Smooth muscle cell (in vitro differentiated cells): ENCODE measurements around the gene RBPJ. TPM values are rescaled to one million over a fixed set of nuclear protein-coding genes. Genes with fewer than 3 reads are reported as not detected.
"Not testable (repeated sequence)": the region's sequence is repeated elsewhere in the genome, so short reads cannot be mapped to it uniquely, and the experiment has no call there.

Source experiments
- DNase-seq: peaks from one replicate; lab custom pipeline; 2025; ENCODE audit not compliant: unreplicated experiment; lab: John Stamatoyannopoulos, UW
- H2AFZ ChIP-seq: fragments of 200-600 bp; sonication (generic); 2 replicates; pipeline ENCODE4 v1.6.0; 2016; ENCODE audit warnings: antibody characterized with exemption, low read depth, mild to moderate bottlenecking
- H3F3A ChIP-seq: fragments of 200-600 bp; sonication (generic); 2 replicates; pipeline ENCODE4 v1.6.0; 2017; ENCODE audit warnings: antibody characterized with exemption, low read depth
- H3K27ac ChIP-seq: fragments of 200-600 bp; sonication (generic); 2 replicates; pipeline ENCODE4 v1.5.1; 2016; ENCODE audit warnings: low read depth, mild to moderate bottlenecking
- H3K27me3 ChIP-seq: fragments of 200-600 bp; sonication (generic); 2 replicates; pipeline ENCODE4 v1.6.1; 2016; ENCODE audit warnings: low read depth, mild to moderate bottlenecking
- H3K36me3 ChIP-seq: fragments of 200-600 bp; sonication (generic); 2 replicates; pipeline ENCODE4 v1.5.1; 2016; ENCODE audit warnings: low read depth
- H3K4me1 ChIP-seq: fragments of 200-600 bp; sonication (generic); 2 replicates; pipeline ENCODE4 v1.5.1; 2016; ENCODE audit warnings: low read depth
- H3K4me2 ChIP-seq: fragments of 200-600 bp; sonication (generic); 2 replicates; pipeline ENCODE4 v1.6.0; 2016; ENCODE audit warnings: mild to moderate bottlenecking
- H3K4me3 ChIP-seq: fragments of 200-600 bp; sonication (generic); 2 replicates; pipeline ENCODE4 v1.5.1; 2016; ENCODE audit warnings: mild to moderate bottlenecking
- H3K79me2 ChIP-seq: fragments of 200-600 bp; sonication (generic); 2 replicates; pipeline ENCODE4 v1.6.0; 2016; ENCODE audit warnings: low read depth, mild to moderate bottlenecking
- H3K9ac ChIP-seq: fragments of 200-600 bp; sonication (generic); 2 replicates; pipeline ENCODE4 v1.6.0; 2016; ENCODE audit warnings: low read depth
- H3K9me3 ChIP-seq: fragments of 200-600 bp; sonication (generic); replicated peaks from 2 replicates; pipeline ENCODE4 v1.5.1; 2016; ENCODE audit warnings: low read depth
- H4K20me1 ChIP-seq: fragments of 200-600 bp; sonication (generic); 2 replicates; pipeline ENCODE4 v1.6.0; 2016; ENCODE audit warnings: low read depth
- CTCF ChIP-seq: fragments of 200-600 bp; sonication (generic); IDR thresholded peaks from 2 replicates; pipeline ENCODE4 v1.5.1; 2017; ENCODE audit warnings: borderline replicate concordance, mild to moderate bottlenecking, antibody characterized with exemption; ENCODE audit not compliant: insufficient read depth, poor library complexity, severe bottlenecking
- WGBS: methylation state at CpG from one replicate; pipeline ENCODE4 v1.1.7; 2016; ENCODE audit warnings: low lambda C conversion rate; 5-methylcytosine and 5-hydroxymethylcytosine counted together
- polyA plus RNA-seq: library from polyadenylated mRNA; unstranded; fragments of >200 nt; fragmentation: Nextera tagmentation; extraction: Ambion mirVana; gene quantifications from 2 replicates; pipeline ENCODE4 v1.2.1, GENCODE V29; 2016
- total RNA-seq: library from RNA; depleted of rRNA; stranded (reverse); fragments of >200 nt; gene quantifications from 2 replicates; pipeline ENCODE4 v1.2.3, GENCODE V29; 2014

RBPJ gene
- total and polyA plus RNA-seq, 2 experiments from 2014 or later: 96.9 to 137 TPM

- peaks cover 100% of the 10 kb centered on the region for H4K20me1 ChIP-seq
- 90% methylated on average over 7 of the region's 7 CpGs for WGBS
Measured at GRCh38 chr4:26354491-26354890, 33.7 kb downstream of the RBPJ start.

GRCh38 chr4:26355392-26356052 is 34.7 kb downstream of the RBPJ start:
- TF ChIP-seq CTCF: no peak
- DNase-seq: no peak
- Histone ChIP-seq H3K27ac (no peak overlapping the region), H3K36me3 (no peaks in the 10 kb centered on the region), H3K4me1 (peaks cover 3% of the 10 kb centered on the region), H3K79me2 (peaks cover 98% of the 10 kb centered on the region), H3K27me3 (no peaks in the 10 kb centered on the region), H3K9ac (no peak overlapping the region), H3F3A (no peaks in the 10 kb centered on the region), H3K4me3 (no peak overlapping the region), H3K9me3 (no peaks in the 10 kb centered on the region), H3K4me2 (no peak overlapping the region), H4K20me1 (peaks cover 100% of the 10 kb centered on the region), H2AFZ (no peak overlapping the region)
- 97% methylated on average over 1 of the region's 1 CpG for WGBS

More at GRCh38 chr4:26354491-26354890, 33.7 kb downstream of the RBPJ start:
- no peak overlapping the region for H3K4me2 ChIP-seq
- no peaks in the 10 kb centered on the region for H3F3A ChIP-seq
- H3K79me2 ChIP-seq: peaks cover 98% of the 10 kb centered on the region
- H3K27me3 ChIP-seq: no peaks in the 10 kb centered on the region
- H3K27ac ChIP-seq: no peak overlapping the region
- no peak for DNase-seq
- no peak for TF ChIP-seq CTCF
- H3K9me3 ChIP-seq: no peaks in the 10 kb centered on the region
- H3K4me3 ChIP-seq: no peak overlapping the region
- no peak overlapping the region for H3K9ac ChIP-seq
- no peak overlapping the region for H2AFZ ChIP-seq
- no peaks in the 10 kb centered on the region for H3K36me3 ChIP-seq
- no peaks in the 10 kb centered on the region for H3K4me1 ChIP-seq

- H3K9me3 ChIP-seq: no peaks in the 10 kb centered on the region
- no peak for TF ChIP-seq CTCF
- 53% methylated on average over 2 of the region's 2 CpGs for WGBS
- peak overlapping the region; percentile 36 for H3K27ac ChIP-seq
- H3K9ac ChIP-seq: no peak overlapping the region
- no peak overlapping the region for H2AFZ ChIP-seq
- no peak for DNase-seq
- no peaks in the 10 kb centered on the region for H3F3A ChIP-seq
- H3K4me1 ChIP-seq: peaks cover 3% of the 10 kb centered on the region
- peaks cover 100% of the 10 kb centered on the region for H4K20me1 ChIP-seq
- H3K36me3 ChIP-seq: no peaks in the 10 kb centered on the region
- H3K4me3 ChIP-seq: no peak overlapping the region
- H3K4me2 ChIP-seq: no peak overlapping the region
- peaks cover 98% of the 10 kb centered on the region for H3K79me2 ChIP-seq
- H3K27me3 ChIP-seq: no peaks in the 10 kb centered on the region
Measured at GRCh38 chr4:26356081-26356501, 35.3 kb downstream of the RBPJ start.

GRCh38 chr4:26359521-26359920 is 38.7 kb downstream of the RBPJ start:
- H4K20me1 ChIP-seq: peaks cover 100% of the 10 kb centered on the region

More at GRCh38 chr4:26359521-26359920, 38.7 kb downstream of the RBPJ start:
- H3K27ac ChIP-seq, H3K9me3 ChIP-seq, H2AFZ ChIP-seq, H3K4me1 ChIP-seq, H3F3A ChIP-seq, H3K27me3 ChIP-seq, H3K36me3 ChIP-seq, DNase-seq, H3K9ac ChIP-seq: not testable (repeated sequence)
- H3K79me2 ChIP-seq: peaks cover 100% of the 10 kb centered on the region
- 40% methylated on average over 27 of the region's 32 CpGs for WGBS
- H3K4me3 ChIP-seq: peak overlapping the region; percentile 34
- H3K4me2 ChIP-seq: peak overlapping the region; percentile 73
